HG03066 (cell line): Measurements from ENCODE around the gene GPRC5C.

Experiments used
- ATAC-seq: cut with Tn5 transposase; IDR thresholded peaks from one replicate; pipeline ENCODE4 v1.9.1; 2021; ENCODE audit warnings: low read depth; ENCODE audit not compliant: unreplicated experiment

GPRC5C gene

GRCh38 chr17:74451557-74451956 is 19.7 kb downstream of the GPRC5C start:
- ATAC-seq: no peak

GRCh38 chr17:74452033-74452840 is 20.3 kb downstream of the GPRC5C start:
- ATAC-seq: no peak

GRCh38 chr17:74452841-74453661 is 21.2 kb downstream of the GPRC5C start:
- no peak for ATAC-seq

- ATAC-seq: no peak
Measured at GRCh38 chr17:74453665-74454196, 21.8 kb downstream of the GPRC5C start.

- peak; percentile 88 for ATAC-seq
Measured at GRCh38 chr17:74454197-74455024, 22.5 kb downstream of the GPRC5C start.

GRCh38 chr17:74455025-74455545 is 23.2 kb downstream of the GPRC5C start:
- ATAC-seq: no peak

- ATAC-seq: no peak
Measured at GRCh38 chr17:74455821-74456220, 23.9 kb downstream of the GPRC5C start.

GRCh38 chr17:74457146-74457819 is 25.4 kb downstream of the GPRC5C start:
- no peak for ATAC-seq

GRCh38 chr17:74457820-74458166 is 25.9 kb downstream of the GPRC5C start:
- no peak for ATAC-seq

- no peak for ATAC-seq
Measured at GRCh38 chr17:74458835-74459234, 26.9 kb downstream of the GPRC5C start.

GRCh38 chr17:74459622-74460021 is 27.7 kb downstream of the GPRC5C start:
- no peak for ATAC-seq

GRCh38 chr17:74460241-74460640 is 28.4 kb downstream of the GPRC5C start:
- ATAC-seq: no peak

- ATAC-seq: no peak
Measured at GRCh38 chr17:74460996-74461395, 29.1 kb downstream of the GPRC5C start.

GRCh38 chr17:74461611-74462010 is 29.7 kb downstream of the GPRC5C start:
- no peak for ATAC-seq

GRCh38 chr17:74464730-74465377 is 33.0 kb downstream of the GPRC5C start:
- ATAC-seq: no peak

GRCh38 chr17:74465378-74466110 is 33.7 kb downstream of the GPRC5C start:
- no peak for ATAC-seq

GRCh38 chr17:74466111-74466827 is 34.4 kb downstream of the GPRC5C start, which contains the start of gene CD300A:
Gene CD300A (plus strand): TSS chr17:74466634. CDS start chr17:74466704, 70 bp downstream.
- ATAC-seq: no peak

- ATAC-seq: no peak
Measured at GRCh38 chr17:74466828-74467184, 34.9 kb downstream of the GPRC5C start.
